Fibroblast of mammary gland (primary cell): ENCODE data around the gene PTPRN2.

Experiments
- DNase-seq: peaks from one replicate; pipeline ENCODE4 v3.0.0-alpha.2; 2010; ENCODE audit warnings: low read depth
- H3K4me3 ChIP-seq: 2 replicates; pipeline ENCODE4 v1.5.1; 2011; ENCODE audit warnings: low read depth, mild to moderate bottlenecking, low read length, moderate library complexity; ENCODE audit not compliant: control insufficient read depth
- TF ChIP-seq, protein P1 (sequence below): conservative IDR thresholded peaks from 2 replicates; pipeline ENCODE4 v1.5.1; 2011; ENCODE audit warnings: low read depth, low read length, inconsistent platforms; ENCODE audit not compliant: control insufficient read depth, insufficient read depth

The PTPRN2 gene

DNA sequence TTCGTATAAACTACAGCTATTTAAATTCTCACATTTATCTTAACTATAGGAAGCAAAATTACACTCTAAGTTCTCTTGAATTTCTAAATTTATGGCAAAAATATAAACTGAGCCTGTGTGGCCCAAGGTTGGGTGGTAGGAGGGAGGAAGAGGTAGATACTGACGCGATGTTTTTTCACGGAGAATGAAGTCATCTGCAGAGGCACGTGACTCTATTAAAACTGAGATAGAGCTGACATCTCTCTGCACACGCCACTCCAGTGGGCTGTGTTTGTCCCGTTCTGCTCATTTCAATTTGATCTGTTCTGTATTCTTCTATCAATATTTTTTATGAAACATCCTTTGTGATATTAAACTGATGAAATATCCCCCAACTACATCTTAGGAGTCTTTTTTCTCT is 964.1 kb downstream of the PTPRN2 start:
- TF ChIP-seq, protein P1, sequence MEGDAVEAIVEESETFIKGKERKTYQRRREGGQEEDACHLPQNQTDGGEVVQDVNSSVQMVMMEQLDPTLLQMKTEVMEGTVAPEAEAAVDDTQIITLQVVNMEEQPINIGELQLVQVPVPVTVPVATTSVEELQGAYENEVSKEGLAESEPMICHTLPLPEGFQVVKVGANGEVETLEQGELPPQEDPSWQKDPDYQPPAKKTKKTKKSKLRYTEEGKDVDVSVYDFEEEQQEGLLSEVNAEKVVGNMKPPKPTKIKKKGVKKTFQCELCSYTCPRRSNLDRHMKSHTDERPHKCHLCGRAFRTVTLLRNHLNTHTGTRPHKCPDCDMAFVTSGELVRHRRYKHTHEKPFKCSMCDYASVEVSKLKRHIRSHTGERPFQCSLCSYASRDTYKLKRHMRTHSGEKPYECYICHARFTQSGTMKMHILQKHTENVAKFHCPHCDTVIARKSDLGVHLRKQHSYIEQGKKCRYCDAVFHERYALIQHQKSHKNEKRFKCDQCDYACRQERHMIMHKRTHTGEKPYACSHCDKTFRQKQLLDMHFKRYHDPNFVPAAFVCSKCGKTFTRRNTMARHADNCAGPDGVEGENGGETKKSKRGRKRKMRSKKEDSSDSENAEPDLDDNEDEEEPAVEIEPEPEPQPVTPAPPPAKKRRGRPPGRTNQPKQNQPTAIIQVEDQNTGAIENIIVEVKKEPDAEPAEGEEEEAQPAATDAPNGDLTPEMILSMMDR, result no peak
- DNase-seq, result no peak
- no peak overlapping the region for H3K4me3 ChIP-seq

DNA sequence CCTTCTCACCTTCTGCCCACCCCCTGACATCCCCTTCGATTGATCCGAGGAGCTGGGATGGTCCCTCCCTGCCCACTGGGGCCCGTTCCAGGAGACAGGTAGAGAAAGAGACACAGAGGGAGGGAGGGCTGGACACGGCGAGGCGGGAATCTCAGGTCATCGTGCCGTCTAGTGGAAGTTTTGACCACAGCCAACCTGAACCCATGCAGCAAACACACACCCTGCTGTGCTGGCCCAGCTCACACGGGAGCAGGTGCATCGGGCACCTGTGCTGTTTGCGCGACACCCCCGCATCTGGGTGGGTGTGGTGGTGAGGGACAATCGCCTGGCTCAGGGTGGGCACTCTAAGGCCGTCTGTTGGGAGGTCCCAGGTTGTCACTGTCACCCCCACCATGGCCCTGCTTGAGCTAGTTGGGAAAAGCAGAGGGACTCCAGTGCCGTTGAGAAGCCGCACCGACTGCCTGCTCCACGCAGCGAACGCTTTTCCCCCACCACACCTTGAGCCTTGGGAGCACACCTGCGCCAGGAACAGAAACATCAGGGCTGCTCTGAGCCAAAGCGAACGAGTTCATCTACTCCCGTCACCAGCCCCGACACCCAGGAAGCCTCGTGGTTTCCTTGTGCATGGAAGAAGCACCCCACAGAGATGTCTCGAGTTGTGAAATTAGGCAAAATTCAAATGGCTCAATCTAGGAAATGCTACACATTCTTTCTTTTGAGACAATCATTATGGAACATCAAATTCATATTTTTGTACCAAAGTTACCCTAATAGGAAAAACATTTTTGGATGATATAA is 965.0 kb downstream of the PTPRN2 start:
- TF ChIP-seq, protein P1, result no peak
- H3K4me3 ChIP-seq, result no peak overlapping the region
- no peak for DNase-seq

DNA sequence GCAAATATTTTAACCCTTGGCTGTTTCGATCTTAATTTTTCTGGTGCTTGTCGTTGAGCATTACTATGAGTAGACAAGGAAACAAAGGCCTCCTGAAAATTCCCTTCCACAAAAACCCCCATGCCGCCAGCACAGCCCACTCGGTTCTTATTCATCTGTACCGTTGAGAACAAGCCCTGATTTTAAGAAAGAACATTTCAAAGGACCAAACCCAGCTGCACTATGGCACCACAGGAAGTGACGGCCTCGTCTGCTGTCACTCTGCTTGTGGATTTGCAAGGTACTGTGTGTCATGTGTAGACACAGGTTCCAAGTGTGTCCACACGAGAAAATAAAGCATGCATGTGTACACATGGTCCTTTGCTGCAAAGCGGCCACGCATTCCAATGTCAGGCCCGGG is 965.6 kb downstream of the PTPRN2 start:
- no peak overlapping the region for H3K4me3 ChIP-seq
- DNase-seq, result no peak
- TF ChIP-seq, protein P1, result no peak

DNA sequence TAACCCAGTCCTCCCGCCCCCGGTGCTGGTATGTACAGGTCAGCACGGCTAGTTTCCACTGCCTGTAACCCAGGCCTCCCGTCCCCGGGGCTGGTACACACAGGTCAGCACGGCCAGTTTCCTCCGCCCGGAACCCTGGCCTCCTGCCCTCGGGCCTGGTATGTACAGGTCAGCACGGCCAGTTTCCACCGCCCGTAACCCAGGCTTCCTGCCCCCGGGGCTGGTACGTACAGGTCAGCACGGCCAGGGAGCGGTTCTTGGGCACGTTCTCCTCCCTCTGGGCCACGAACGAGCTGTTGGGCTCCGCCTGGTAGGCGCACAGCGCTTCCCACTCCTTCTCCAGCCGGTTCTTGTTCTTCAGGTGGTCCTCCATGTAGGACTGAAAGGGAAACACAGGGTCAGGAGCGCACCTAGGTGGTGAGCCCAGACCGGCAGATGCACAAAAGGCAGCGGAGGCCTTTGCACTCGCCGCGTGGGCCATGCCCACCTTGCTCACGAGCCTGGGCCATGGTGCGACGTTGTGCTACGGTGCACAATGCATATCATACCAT is 966.4 kb downstream of the PTPRN2 start:
- DNase-seq, result no peak
- no peak overlapping the region for H3K4me3 ChIP-seq

DNA sequence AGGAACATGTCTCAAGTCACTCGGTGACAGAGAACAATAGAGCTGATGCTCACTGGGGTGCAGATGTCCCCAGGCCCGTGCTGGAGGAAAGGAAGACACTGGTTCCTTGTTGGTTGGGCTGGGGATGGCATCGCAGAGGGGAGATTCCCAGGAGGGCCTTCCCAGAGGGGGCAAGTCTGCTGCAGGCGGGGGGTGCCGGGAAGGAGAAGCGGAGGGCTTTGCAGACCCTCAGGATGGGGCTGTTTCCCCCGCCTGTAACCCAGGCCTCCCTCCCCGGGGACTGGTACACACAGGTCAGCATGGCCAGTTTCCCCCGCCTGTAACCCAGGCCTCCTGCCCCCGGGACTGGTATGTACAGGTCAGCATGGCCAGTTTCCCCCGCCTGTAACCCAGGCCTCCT is 967.0 kb downstream of the PTPRN2 start:
- DNase-seq, result no peak
- TF ChIP-seq, protein P1, result no peak

More for the DNA sequence above, 966.4 kb downstream of the PTPRN2 start:
- TF ChIP-seq, protein P1, result no peak

DNA sequence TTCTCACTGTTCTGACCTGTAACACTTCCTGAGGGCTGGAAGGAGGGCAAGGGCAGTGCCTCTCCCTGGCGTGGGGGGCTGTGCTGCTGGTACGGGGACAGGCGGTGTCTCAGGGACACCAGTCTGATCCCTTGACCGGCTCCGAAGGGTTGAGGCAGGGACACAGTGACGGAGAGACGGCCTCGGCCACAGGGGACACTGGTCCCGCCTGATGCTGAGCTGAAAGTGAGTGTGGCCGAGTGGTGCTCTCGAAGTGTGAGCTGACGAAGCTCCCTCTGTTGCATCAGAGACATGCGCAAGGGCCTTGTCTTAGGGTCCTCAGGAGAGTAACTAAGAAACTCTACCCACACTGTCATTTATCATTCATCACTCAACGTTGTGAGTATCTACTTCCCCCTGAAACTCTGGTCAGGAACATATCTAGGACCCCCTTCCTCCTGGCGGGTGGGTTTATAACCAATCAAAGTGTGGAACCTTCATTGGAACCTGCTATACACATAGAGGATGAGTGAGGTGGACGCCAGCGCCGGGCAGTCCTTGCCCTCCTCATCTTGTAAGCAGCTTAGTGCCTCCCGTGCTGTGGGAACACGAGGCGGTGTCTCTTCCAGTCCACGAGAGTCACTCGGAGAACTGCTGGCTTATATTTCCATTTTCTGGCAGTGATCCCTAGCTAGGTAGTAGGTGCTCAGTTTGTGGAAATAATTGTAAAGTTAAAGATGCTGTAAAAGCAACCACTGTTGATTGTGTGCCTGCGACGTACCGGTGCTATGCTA is 967.7 kb downstream of the PTPRN2 start:
- DNase-seq, result no peak
- TF ChIP-seq, protein P1, result no peak
- H3K4me3 ChIP-seq, result no peak overlapping the region

More for the DNA sequence above, 967.0 kb downstream of the PTPRN2 start:
- H3K4me3 ChIP-seq, result no peak overlapping the region
